RWPE2 (cell line): ENCODE data around the gene SPACA5.
"Not testable (repeated sequence)": the region's sequence is repeated elsewhere in the genome, so short reads cannot be mapped to it uniquely, and the experiment has no call there.

Experiments
- ATAC-seq: fragments of 200-7000 bp; cut with Tn5 transposase; 3 replicates; pipeline ENCODE4 v1.9.1; 2021; ENCODE audit warnings: low read depth
- DNase-seq: peaks from one replicate; pipeline ENCODE4 v3.0.0-alpha.2; 2020; ENCODE audit warnings: low spot score
- H3K27ac ChIP-seq: fragments of 450-650 bp; 2 replicates; pipeline ENCODE4 v1.5.1; 2017; ENCODE audit warnings: mild to moderate bottlenecking; ENCODE audit not compliant: poor library complexity, severe bottlenecking
- H3K27me3 ChIP-seq: fragments of 250-450 bp; sonication (Bioruptor Pico); 2 replicates; pipeline ENCODE4 v1.5.1; 2021; ENCODE audit warnings: mild to moderate bottlenecking, moderate library complexity; ENCODE audit not compliant: insufficient read depth, poor library complexity, severe bottlenecking
- H3K36me3 ChIP-seq: fragments of 250-450 bp; sonication (Bioruptor Pico); 2 replicates; pipeline ENCODE4 v1.5.1; 2020; ENCODE audit warnings: low read depth, mild to moderate bottlenecking, moderate library complexity
- H3K4me1 ChIP-seq: fragments of 250-450 bp; sonication (Bioruptor Pico); 2 replicates; pipeline ENCODE4 v1.5.1; 2021; ENCODE audit warnings: mild to moderate bottlenecking, moderate library complexity; ENCODE audit not compliant: insufficient read depth, poor library complexity, severe bottlenecking
- H3K4me3 ChIP-seq: fragments of 250-450 bp; sonication (Bioruptor Pico); 2 replicates; pipeline ENCODE4 v1.5.1; 2021; ENCODE audit warnings: mild to moderate bottlenecking, moderate library complexity; ENCODE audit not compliant: severe bottlenecking
- H3K9me3 ChIP-seq: fragments of 250-450 bp; sonication (Bioruptor Pico); 2 replicates; pipeline ENCODE4 v1.5.1; 2021; ENCODE audit warnings: mild to moderate bottlenecking, moderate library complexity; ENCODE audit not compliant: severe bottlenecking
- TF ChIP-seq, protein P1 (sequence below): fragments of 450-650 bp; IDR thresholded peaks from one replicate; pipeline ENCODE4 v1.5.1; 2017; ENCODE audit warnings: mild to moderate bottlenecking, moderate library complexity; ENCODE audit not compliant: poor library complexity, severe bottlenecking

Gene SPACA5

DNA sequence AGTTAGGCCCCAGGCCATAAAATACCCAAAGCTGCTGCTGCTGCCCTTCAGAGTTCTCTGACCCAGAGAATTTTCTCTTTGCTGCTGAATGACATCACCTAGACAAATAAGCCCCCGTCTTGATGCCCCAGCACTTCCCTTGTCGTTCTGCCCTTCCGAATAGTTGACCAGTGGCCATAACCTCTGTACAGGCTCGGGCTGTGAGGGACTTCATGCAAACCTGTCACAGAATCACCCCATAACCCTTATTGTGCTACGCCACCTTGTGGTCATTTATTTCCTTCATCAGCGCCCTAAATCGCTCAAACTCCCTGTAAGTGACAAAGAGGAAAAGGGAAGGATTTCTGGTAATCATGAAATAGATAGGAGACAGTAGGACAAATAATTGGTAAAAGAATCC lies 18.8 kb downstream of the SPACA5 start:
- H3K9me3 ChIP-seq = no peaks in the 10 kb centered on the region
- H3K27me3 ChIP-seq = no peaks in the 10 kb centered on the region
- H3K27ac ChIP-seq = no peak overlapping the region
- H3K4me3 ChIP-seq = no peak overlapping the region
- no peaks in the 10 kb centered on the region for H3K36me3 ChIP-seq
- ATAC-seq (peak; percentile 50), DNase-seq (no peak)
- TF ChIP-seq, protein P1, sequence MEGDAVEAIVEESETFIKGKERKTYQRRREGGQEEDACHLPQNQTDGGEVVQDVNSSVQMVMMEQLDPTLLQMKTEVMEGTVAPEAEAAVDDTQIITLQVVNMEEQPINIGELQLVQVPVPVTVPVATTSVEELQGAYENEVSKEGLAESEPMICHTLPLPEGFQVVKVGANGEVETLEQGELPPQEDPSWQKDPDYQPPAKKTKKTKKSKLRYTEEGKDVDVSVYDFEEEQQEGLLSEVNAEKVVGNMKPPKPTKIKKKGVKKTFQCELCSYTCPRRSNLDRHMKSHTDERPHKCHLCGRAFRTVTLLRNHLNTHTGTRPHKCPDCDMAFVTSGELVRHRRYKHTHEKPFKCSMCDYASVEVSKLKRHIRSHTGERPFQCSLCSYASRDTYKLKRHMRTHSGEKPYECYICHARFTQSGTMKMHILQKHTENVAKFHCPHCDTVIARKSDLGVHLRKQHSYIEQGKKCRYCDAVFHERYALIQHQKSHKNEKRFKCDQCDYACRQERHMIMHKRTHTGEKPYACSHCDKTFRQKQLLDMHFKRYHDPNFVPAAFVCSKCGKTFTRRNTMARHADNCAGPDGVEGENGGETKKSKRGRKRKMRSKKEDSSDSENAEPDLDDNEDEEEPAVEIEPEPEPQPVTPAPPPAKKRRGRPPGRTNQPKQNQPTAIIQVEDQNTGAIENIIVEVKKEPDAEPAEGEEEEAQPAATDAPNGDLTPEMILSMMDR = peak; percentile 40
- H3K4me1 ChIP-seq = no peaks in the 10 kb centered on the region

DNA sequence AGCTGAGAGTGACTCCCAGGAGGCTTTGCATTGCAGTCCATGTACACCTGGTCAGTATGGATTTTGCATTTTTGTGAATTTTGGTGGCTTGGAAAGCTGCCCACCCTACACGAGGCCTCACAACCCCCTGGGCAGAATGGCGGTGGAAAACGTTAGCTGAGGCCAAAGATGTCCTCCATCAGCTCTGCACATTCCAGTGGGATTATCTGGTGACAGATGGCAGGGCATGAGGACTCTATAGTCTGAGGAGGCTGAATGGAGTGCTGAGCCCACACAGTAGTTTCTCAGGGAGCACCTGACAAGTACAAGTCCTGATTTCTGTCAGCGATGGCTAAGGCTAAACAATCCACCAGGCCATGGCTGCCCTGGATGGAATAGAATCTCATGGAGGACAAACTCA lies 20.8 kb downstream of the SPACA5 start:
- DNase-seq, H3K4me1 ChIP-seq, ATAC-seq, H3K27ac ChIP-seq, H3K9me3 ChIP-seq, H3K27me3 ChIP-seq, H3K36me3 ChIP-seq, H3K4me3 ChIP-seq: not testable (repeated sequence)

DNA sequence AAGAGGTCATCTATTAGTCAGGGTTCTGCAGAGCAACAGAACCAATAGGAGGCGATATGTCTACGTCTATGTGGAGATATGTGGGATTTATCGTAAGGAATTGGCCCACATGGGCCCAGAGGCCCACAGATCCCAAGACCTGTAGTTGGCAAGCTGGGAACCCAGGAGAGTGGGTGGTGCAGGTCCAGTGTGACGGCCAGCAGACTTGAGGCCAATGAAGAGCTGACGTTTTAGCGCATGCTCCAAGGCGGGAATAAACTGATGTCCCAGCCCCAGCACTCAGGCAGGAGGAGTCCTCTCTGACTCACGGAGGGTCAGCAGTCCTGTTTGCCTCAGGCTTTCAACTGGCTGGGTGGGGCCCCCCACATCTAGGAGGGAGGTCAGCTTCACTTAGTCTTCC lies 21.3 kb downstream of the SPACA5 start:
- H3K27me3 ChIP-seq = no peaks in the 10 kb centered on the region
- H3K9me3 ChIP-seq = no peaks in the 10 kb centered on the region
- no peaks in the 10 kb centered on the region for H3K36me3 ChIP-seq
- H3K4me3 ChIP-seq = no peak overlapping the region
- no peak overlapping the region for H3K27ac ChIP-seq
- DNase-seq (no peak), ATAC-seq (no peak)
- H3K4me1 ChIP-seq = no peaks in the 10 kb centered on the region
- TF ChIP-seq, protein P1 = no peak

DNA sequence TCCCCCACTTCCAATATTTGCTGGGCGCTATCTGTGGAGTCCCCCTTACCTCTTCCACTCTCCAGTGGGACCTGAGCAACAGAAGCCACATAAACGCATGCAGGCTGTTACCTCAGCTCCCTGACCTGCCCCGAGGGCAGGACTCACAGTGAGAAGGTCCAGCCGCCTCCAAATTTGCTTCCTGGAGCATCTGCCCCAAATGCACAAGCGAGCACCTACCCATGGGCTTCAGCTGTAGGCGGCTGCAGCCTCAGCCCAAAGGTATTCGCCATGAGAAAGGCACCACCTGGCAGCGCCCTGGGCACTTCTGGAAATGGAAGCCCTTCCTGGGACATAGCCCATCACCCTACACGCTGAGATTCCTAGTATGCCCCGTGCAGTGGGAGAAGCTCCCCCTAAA lies 23.4 kb downstream of the SPACA5 start:
- ATAC-seq = no peak
- TF ChIP-seq, protein P1 = no peak
- Histone ChIP-seq H3K9me3 (no peaks in the 10 kb centered on the region), H3K4me1 (no peaks in the 10 kb centered on the region), H3K36me3 (no peaks in the 10 kb centered on the region), H3K4me3 (no peak overlapping the region), H3K27ac (no peak overlapping the region), H3K27me3 (no peaks in the 10 kb centered on the region)
- DNase-seq = no peak

DNA sequence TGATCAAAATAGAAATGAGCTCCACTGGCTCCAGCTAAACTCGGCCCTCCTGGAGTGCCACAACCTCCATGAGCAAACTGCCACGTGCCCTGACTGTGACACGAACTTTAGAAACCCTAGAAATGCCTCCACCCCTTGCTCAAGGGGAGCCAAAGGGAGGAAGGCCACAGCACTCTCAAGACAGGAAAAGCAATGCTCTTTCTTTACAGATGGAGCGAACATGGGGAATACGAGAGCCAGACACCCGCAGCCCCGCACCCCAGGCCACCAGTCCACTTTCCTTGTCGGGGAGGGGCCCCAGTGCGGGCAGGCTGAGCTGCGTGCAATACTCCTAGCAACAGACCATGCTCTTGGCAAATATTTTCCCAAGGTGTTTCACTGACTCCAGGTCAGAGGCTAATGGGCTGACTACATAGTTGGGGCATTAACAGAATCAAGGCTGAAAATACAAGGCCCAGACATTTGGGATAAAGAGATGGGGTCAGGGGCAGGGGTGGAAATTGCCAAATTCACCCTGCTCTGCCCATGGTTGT lies 23.9 kb downstream of the SPACA5 start:
- H3K4me1 ChIP-seq, DNase-seq, H3K27ac ChIP-seq, H3K36me3 ChIP-seq, ATAC-seq, H3K27me3 ChIP-seq, H3K9me3 ChIP-seq, H3K4me3 ChIP-seq: not testable (repeated sequence)

DNA sequence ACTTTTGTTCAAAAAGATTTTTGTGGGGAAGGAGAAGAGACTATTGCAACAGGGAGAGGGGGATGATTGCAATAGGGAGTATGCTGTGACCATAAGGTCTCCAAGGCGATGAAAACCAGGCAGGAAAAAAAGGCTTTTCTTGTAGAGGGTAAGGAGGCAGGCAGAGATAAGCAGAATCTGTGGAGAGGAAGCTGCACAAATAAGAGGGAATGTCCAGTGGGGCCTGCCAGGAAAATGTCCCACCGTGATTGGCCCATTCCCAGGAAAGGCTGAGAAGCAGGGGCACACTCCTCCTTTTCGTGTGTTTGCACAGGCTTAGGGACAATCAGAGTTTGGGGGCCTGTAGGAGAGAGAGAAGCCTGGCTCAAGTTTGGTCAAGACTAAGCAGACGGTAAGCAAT lies 29.1 kb downstream of the SPACA5 start:
- no peak for ATAC-seq
- H3K4me3 ChIP-seq = no peak overlapping the region
- H3K27me3 ChIP-seq = no peaks in the 10 kb centered on the region
- TF ChIP-seq, protein P1 = no peak
- H3K36me3 ChIP-seq = no peaks in the 10 kb centered on the region
- no peak for DNase-seq
- no peak overlapping the region for H3K27ac ChIP-seq
- H3K9me3 ChIP-seq = no peaks in the 10 kb centered on the region
- H3K4me1 ChIP-seq = no peaks in the 10 kb centered on the region
